GM23338 (cell line): ENCODE measurements around the gene LOXHD1. TPM values are rescaled to one million over a fixed set of nuclear protein-coding genes. Genes with fewer than 3 reads are reported as not detected.

Source experiments
- ATAC-seq: fragments of 200-7000 bp; cut with Tn5 transposase; 3 replicates; pipeline ENCODE4 v1.9.1; 2020
- DNase-seq: peaks from one replicate; pipeline ENCODE4 v3.0.0-alpha.2; 2015; ENCODE audit warnings: low spot score
- H2AFZ ChIP-seq: fragments of 200-600 bp; sonication (generic); 2 replicates; pipeline ENCODE4 v1.8.0; 2016; ENCODE audit warnings: antibody characterized with exemption, mild to moderate bottlenecking, moderate library complexity
- H3F3A ChIP-seq: fragments of 200-600 bp; sonication (generic); replicated peaks from 2 replicates; pipeline ENCODE4 v1.8.0; 2017; ENCODE audit warnings: antibody characterized with exemption, mixed run types, low read depth
- H3K27ac ChIP-seq: fragments of 200-600 bp; sonication (generic); 2 replicates; pipeline ENCODE4 v1.6.1; 2016; ENCODE audit warnings: low read depth
- H3K27me3 ChIP-seq: fragments of 200-600 bp; sonication (generic); 2 replicates; pipeline ENCODE4 v1.8.0; 2016; ENCODE audit warnings: mild to moderate bottlenecking, mixed run types, moderate library complexity; ENCODE audit not compliant: insufficient read depth
- H3K36me3 ChIP-seq: fragments of 200-600 bp; sonication (generic); 2 replicates; pipeline ENCODE4 v1.8.0; 2016; ENCODE audit warnings: mild to moderate bottlenecking; ENCODE audit not compliant: insufficient read depth
- H3K4me1 ChIP-seq: fragments of 200-600 bp; sonication (generic); 2 replicates; pipeline ENCODE4 v1.8.0; 2016; ENCODE audit warnings: mild to moderate bottlenecking, moderate library complexity; ENCODE audit not compliant: insufficient read depth
- H3K4me2 ChIP-seq: fragments of 200-600 bp; sonication (generic); 2 replicates; pipeline ENCODE4 v1.7.1; 2017; ENCODE audit warnings: mixed run types
- H3K4me3 ChIP-seq: fragments of 200-600 bp; sonication (generic); 2 replicates; pipeline ENCODE4 v1.6.1; 2016; ENCODE audit warnings: mixed run types
- H3K79me2 ChIP-seq: fragments of 200-600 bp; sonication (generic); replicated peaks from 2 replicates; pipeline ENCODE4 v1.8.0; 2017; ENCODE audit warnings: mild to moderate bottlenecking; ENCODE audit not compliant: insufficient read depth
- H3K9me2 ChIP-seq: fragments of 200-600 bp; sonication (generic); 2 replicates; pipeline ENCODE4 v1.8.0; 2017; ENCODE audit not compliant: insufficient read depth
- H4K20me1 ChIP-seq: fragments of 200-600 bp; sonication (generic); replicated peaks from 2 replicates; pipeline ENCODE4 v1.8.0; 2017; ENCODE audit warnings: mild to moderate bottlenecking; ENCODE audit not compliant: insufficient read depth
- H3K27ac Mint-ChIP-seq: 2 replicates; pipeline ENCODE4 v1.8.0; 2020; ENCODE audit warnings: inconsistent platforms, mild to moderate bottlenecking, moderate library complexity, mixed read lengths
- H3K27me3 Mint-ChIP-seq: 3 replicates; pipeline ENCODE4 v1.8.0; 2022; ENCODE audit warnings: low read depth, mild to moderate bottlenecking, moderate library complexity, mixed read lengths, inconsistent platforms; ENCODE audit not compliant: insufficient read depth, poor library complexity
- H3K36me3 Mint-ChIP-seq: 3 replicates; pipeline ENCODE4 v1.8.0; 2021; ENCODE audit warnings: low read depth, mild to moderate bottlenecking, inconsistent platforms, moderate library complexity, mixed read lengths
- H3K4me1 Mint-ChIP-seq: 3 replicates; pipeline ENCODE4 v1.8.0; 2020; ENCODE audit warnings: mild to moderate bottlenecking, inconsistent platforms, mixed read lengths
- H3K4me3 Mint-ChIP-seq: 3 replicates; pipeline ENCODE4 v1.8.0; 2021; ENCODE audit warnings: moderate library complexity, mild to moderate bottlenecking, inconsistent platforms, mixed read lengths
- H3K9me3 Mint-ChIP-seq: 3 replicates; pipeline ENCODE4 v1.8.0; 2020; ENCODE audit warnings: moderate library complexity, mild to moderate bottlenecking, inconsistent platforms, mixed read lengths
- CREB1 ChIP-seq: fragments of 250-450 bp; sonication (Bioruptor Pico); IDR thresholded peaks from 2 replicates; pipeline ENCODE4 v1.5.0; 2020; ENCODE audit warnings: low read depth, mild to moderate bottlenecking, moderate library complexity
- EZH2phosphoT487 ChIP-seq: fragments of 200-600 bp; sonication (generic); IDR thresholded peaks from one replicate; pipeline ENCODE4 v1.8.1; 2018; ENCODE audit warnings: antibody characterized with exemption; ENCODE audit not compliant: unreplicated experiment
- JUNB ChIP-seq: IDR thresholded peaks from one replicate; pipeline ENCODE4 v1.6.1; 2016; ENCODE audit warnings: antibody characterized with exemption; ENCODE audit not compliant: unreplicated experiment
- POLR2AphosphoS5 ChIP-seq: IDR thresholded peaks from 2 replicates; pipeline ENCODE4 v1.6.1; 2016; ENCODE audit warnings: antibody characterized with exemption, low read depth
- STAT1 ChIP-seq: IDR thresholded peaks from one replicate; pipeline ENCODE4 v1.6.1; 2016; ENCODE audit warnings: antibody characterized with exemption; ENCODE audit not compliant: unreplicated experiment
- ZNF114 ChIP-seq: fragments of 250-450 bp; sonication (Bioruptor Pico); IDR thresholded peaks from 2 replicates; pipeline ENCODE4 v1.5.0; 2020; ENCODE audit warnings: mild to moderate bottlenecking, moderate library complexity
- ZNF331 ChIP-seq: fragments of 250-450 bp; sonication (Bioruptor Pico); IDR thresholded peaks from 2 replicates; pipeline ENCODE4 v1.5.0; 2020; ENCODE audit warnings: low read depth, mild to moderate bottlenecking, moderate library complexity
- polyA plus RNA-seq: library from polyadenylated mRNA; unstranded; fragments of >200 nt; fragmentation: Nextera tagmentation; extraction: Ambion mirVana; gene quantifications from 2 replicates; pipeline ENCODE4 v1.2.1, GENCODE V29; 2016
- total RNA-seq: library from RNA; depleted of rRNA; stranded (reverse); fragments of >200 nt; shearing (Covaris generic); gene quantifications from 2 replicates; pipeline ENCODE4 v1.2.3, GENCODE V29; 2014
- TF ChIP-seq, protein P1 (sequence below): fragments of 250-450 bp; sonication (Bioruptor Pico); IDR thresholded peaks from 2 replicates; pipeline ENCODE4 v1.5.0; 2020; ENCODE audit warnings: mild to moderate bottlenecking, moderate library complexity
- TF ChIP-seq, protein P2 (sequence below): IDR thresholded peaks from one replicate; pipeline ENCODE4 v1.6.1; 2018; ENCODE audit warnings: antibody characterized with exemption; ENCODE audit not compliant: unreplicated experiment
- TF ChIP-seq, protein P3 (sequence below), 2 experiments: fragments of 200-600 bp in 1 of 2; sonication (generic) in 1 of 2; conservative IDR thresholded peaks; 2 replicates each; pipeline versions ENCODE4 v1.5.1 to v1.6.1; 2016 to 2017; ENCODE audit warnings: antibody characterized with exemption in 2 of 2, low read depth in 2 of 2, mild to moderate bottlenecking in 2 of 2, moderate library complexity in 1 of 2

The LOXHD1 gene
- total and polyA plus RNA-seq, 2 experiments from 2014 or later, result 0.17 TPM; not detected in 1

DNA sequence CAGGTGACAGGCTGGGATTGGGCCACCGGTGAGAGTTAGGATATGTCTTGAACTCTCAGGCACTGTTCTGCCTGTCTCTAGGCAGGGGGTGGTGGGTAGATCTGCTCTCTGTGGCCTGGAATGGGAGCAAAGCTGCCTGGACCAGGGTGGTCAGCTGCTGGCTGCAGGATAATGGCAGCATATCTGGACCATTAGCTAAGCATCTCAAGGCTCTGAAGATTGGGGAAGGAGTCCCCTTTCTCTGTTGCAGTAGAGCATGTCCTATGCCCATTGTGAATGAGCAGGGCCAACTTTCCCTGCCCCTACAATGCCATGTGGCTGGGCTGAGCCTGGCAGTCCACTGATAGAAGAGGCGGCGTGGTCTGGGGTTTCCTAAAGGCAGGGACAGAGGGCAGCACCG lies 34.6 kb downstream of the LOXHD1 start:
- H3K27ac ChIP-seq, result no peak overlapping the region
- no peaks in the 10 kb centered on the region for H4K20me1 ChIP-seq
- no peaks in the 10 kb centered on the region for H3F3A ChIP-seq
- no peak overlapping the region; the same call in 1 of the 2 replicates for H2AFZ ChIP-seq
- H3K36me3 Mint-ChIP-seq, result no peaks in the 10 kb centered on the region
- peaks cover 3% of the 10 kb centered on the region for H3K27me3 Mint-ChIP-seq
- TF ChIP-seq ZNF114 (CRISPR knock-in tag) (no peak), EZH2phosphoT487 (no peak), JUNB (no peak), ZNF331 (CRISPR knock-in tag) (no peak), CREB1 (CRISPR knock-in tag) (no peak), STAT1 (no peak), POLR2AphosphoS5 (no peak)
- TF ChIP-seq, protein P1, sequence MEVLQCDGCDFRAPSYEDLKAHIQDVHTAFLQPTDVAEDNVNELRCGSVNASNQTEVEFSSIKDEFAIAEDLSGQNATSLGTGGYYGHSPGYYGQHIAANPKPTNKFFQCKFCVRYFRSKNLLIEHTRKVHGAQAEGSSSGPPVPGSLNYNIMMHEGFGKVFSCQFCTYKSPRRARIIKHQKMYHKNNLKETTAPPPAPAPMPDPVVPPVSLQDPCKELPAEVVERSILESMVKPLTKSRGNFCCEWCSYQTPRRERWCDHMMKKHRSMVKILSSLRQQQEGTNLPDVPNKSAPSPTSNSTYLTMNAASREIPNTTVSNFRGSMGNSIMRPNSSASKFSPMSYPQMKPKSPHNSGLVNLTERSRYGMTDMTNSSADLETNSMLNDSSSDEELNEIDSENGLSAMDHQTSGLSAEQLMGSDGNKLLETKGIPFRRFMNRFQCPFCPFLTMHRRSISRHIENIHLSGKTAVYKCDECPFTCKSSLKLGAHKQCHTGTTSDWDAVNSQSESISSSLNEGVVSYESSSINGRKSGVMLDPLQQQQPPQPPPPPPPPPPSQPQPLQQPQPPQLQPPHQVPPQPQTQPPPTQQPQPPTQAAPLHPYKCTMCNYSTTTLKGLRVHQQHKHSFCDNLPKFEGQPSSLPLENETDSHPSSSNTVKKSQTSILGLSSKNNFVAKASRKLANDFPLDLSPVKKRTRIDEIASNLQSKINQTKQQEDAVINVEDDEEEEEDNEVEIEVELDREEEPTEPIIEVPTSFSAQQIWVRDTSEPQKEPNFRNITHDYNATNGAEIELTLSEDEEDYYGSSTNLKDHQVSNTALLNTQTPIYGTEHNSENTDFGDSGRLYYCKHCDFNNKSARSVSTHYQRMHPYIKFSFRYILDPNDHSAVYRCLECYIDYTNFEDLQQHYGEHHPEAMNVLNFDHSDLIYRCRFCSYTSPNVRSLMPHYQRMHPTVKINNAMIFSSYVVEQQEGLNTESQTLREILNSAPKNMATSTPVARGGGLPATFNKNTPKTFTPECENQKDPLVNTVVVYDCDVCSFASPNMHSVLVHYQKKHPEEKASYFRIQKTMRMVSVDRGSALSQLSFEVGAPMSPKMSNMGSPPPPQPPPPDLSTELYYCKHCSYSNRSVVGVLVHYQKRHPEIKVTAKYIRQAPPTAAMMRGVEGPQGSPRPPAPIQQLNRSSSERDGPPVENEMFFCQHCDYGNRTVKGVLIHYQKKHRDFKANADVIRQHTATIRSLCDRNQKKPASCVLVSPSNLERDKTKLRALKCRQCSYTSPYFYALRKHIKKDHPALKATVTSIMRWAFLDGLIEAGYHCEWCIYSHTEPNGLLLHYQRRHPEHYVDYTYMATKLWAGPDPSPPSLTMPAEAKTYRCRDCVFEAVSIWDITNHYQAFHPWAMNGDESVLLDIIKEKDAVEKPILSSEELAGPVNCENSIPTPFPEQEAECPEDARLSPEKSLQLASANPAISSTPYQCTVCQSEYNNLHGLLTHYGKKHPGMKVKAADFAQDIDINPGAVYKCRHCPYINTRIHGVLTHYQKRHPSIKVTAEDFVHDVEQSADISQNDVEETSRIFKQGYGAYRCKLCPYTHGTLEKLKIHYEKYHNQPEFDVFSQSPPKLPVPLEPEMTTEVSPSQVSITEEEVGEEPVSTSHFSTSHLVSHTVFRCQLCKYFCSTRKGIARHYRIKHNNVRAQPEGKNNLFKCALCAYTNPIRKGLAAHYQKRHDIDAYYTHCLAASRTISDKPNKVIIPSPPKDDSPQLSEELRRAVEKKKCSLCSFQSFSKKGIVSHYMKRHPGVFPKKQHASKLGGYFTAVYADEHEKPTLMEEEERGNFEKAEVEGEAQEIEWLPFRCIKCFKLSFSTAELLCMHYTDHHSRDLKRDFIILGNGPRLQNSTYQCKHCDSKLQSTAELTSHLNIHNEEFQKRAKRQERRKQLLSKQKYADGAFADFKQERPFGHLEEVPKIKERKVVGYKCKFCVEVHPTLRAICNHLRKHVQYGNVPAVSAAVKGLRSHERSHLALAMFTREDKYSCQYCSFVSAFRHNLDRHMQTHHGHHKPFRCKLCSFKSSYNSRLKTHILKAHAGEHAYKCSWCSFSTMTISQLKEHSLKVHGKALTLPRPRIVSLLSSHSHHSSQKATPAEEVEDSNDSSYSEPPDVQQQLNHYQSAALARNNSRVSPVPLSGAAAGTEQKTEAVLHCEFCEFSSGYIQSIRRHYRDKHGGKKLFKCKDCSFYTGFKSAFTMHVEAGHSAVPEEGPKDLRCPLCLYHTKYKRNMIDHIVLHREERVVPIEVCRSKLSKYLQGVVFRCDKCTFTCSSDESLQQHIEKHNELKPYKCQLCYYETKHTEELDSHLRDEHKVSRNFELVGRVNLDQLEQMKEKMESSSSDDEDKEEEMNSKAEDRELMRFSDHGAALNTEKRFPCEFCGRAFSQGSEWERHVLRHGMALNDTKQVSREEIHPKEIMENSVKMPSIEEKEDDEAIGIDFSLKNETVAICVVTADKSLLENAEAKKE, result no peak
- TF ChIP-seq, protein P2, sequence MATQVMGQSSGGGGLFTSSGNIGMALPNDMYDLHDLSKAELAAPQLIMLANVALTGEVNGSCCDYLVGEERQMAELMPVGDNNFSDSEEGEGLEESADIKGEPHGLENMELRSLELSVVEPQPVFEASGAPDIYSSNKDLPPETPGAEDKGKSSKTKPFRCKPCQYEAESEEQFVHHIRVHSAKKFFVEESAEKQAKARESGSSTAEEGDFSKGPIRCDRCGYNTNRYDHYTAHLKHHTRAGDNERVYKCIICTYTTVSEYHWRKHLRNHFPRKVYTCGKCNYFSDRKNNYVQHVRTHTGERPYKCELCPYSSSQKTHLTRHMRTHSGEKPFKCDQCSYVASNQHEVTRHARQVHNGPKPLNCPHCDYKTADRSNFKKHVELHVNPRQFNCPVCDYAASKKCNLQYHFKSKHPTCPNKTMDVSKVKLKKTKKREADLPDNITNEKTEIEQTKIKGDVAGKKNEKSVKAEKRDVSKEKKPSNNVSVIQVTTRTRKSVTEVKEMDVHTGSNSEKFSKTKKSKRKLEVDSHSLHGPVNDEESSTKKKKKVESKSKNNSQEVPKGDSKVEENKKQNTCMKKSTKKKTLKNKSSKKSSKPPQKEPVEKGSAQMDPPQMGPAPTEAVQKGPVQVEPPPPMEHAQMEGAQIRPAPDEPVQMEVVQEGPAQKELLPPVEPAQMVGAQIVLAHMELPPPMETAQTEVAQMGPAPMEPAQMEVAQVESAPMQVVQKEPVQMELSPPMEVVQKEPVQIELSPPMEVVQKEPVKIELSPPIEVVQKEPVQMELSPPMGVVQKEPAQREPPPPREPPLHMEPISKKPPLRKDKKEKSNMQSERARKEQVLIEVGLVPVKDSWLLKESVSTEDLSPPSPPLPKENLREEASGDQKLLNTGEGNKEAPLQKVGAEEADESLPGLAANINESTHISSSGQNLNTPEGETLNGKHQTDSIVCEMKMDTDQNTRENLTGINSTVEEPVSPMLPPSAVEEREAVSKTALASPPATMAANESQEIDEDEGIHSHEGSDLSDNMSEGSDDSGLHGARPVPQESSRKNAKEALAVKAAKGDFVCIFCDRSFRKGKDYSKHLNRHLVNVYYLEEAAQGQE, result no peak
- TF ChIP-seq, protein P3, sequence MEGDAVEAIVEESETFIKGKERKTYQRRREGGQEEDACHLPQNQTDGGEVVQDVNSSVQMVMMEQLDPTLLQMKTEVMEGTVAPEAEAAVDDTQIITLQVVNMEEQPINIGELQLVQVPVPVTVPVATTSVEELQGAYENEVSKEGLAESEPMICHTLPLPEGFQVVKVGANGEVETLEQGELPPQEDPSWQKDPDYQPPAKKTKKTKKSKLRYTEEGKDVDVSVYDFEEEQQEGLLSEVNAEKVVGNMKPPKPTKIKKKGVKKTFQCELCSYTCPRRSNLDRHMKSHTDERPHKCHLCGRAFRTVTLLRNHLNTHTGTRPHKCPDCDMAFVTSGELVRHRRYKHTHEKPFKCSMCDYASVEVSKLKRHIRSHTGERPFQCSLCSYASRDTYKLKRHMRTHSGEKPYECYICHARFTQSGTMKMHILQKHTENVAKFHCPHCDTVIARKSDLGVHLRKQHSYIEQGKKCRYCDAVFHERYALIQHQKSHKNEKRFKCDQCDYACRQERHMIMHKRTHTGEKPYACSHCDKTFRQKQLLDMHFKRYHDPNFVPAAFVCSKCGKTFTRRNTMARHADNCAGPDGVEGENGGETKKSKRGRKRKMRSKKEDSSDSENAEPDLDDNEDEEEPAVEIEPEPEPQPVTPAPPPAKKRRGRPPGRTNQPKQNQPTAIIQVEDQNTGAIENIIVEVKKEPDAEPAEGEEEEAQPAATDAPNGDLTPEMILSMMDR (conservative IDR thresholded peaks at IDR 0.05; ENCODE audit: low read depth in 2 of 2), result no peak
- no peaks in the 10 kb centered on the region for H3K36me3 ChIP-seq
- H3K79me2 ChIP-seq, result no peaks in the 10 kb centered on the region
- no peak overlapping the region for H3K27ac Mint-ChIP-seq
- H3K4me2 ChIP-seq, result no peak overlapping the region
- no peak overlapping the region for H3K4me3 Mint-ChIP-seq
- H3K4me1 ChIP-seq, result no peaks in the 10 kb centered on the region
- no peak for DNase-seq
- ATAC-seq, result no peak
- H3K4me3 ChIP-seq, result no peak overlapping the region
- H3K9me2 ChIP-seq, result no peaks in the 10 kb centered on the region
- H3K9me3 Mint-ChIP-seq, result no peaks in the 10 kb centered on the region
- H3K4me1 Mint-ChIP-seq, result peaks cover 6% of the 10 kb centered on the region; the same call in 2 of the 3 replicates
- H3K27me3 ChIP-seq, result no peaks in the 10 kb centered on the region
